HepG2 (cell line): Measurements from ENCODE around the gene NUBPL.

Source experiments
- CBX5 ChIP-seq: sonication (generic); formaldehyde crosslinking; IDR thresholded peaks from 2 replicates; pipeline ENCODE4 v1.4.0; 2020; ENCODE audit warnings: missing genetic modification reagents, borderline replicate concordance
- GABPA ChIP-seq, 2 experiments: IDR thresholded peaks; 2 replicates each; pipeline ENCODE4 v1.6.1; 2011 to 2016; ENCODE audit warnings: low read depth in 2 of 2, low read length in 1 of 2, missing biosample characterization in 1 of 2, missing genetic modification characterization in 1 of 2
- JARID2 ChIP-seq: sonication (generic); formaldehyde crosslinking; IDR thresholded peaks from 2 replicates; pipeline ENCODE4 v1.8.1; 2023; ENCODE audit warnings: missing genetic modification reagents, inconsistent platforms; ENCODE audit not compliant: insufficient replicate concordance
- MYC ChIP-seq: sonication (generic); formaldehyde crosslinking; IDR thresholded peaks from 2 replicates; pipeline ENCODE4 v1.9.0; 2021; ENCODE audit warnings: missing genetic modification reagents, borderline replicate concordance
- TEAD2 ChIP-seq: sonication (generic); formaldehyde crosslinking; IDR thresholded peaks from 2 replicates; pipeline ENCODE4 v1.9.0; 2021; ENCODE audit warnings: missing genetic modification reagents
- TP53 ChIP-seq: sonication (generic); formaldehyde crosslinking; conservative IDR thresholded peaks from 2 replicates; pipeline ENCODE4 v1.4.0; 2020; ENCODE audit warnings: missing genetic modification reagents
- ZHX1 ChIP-seq: sonication (generic); formaldehyde crosslinking; IDR thresholded peaks from 2 replicates; pipeline ENCODE4 v1.8.1; 2022; ENCODE audit warnings: low read depth, mild to moderate bottlenecking, missing genetic modification reagents
- TF ChIP-seq, protein P1 (sequence below): sonication (generic); formaldehyde crosslinking; IDR thresholded peaks from 2 replicates; pipeline ENCODE4 v1.5.0; 2020; ENCODE audit warnings: missing genetic modification reagents

DNA sequence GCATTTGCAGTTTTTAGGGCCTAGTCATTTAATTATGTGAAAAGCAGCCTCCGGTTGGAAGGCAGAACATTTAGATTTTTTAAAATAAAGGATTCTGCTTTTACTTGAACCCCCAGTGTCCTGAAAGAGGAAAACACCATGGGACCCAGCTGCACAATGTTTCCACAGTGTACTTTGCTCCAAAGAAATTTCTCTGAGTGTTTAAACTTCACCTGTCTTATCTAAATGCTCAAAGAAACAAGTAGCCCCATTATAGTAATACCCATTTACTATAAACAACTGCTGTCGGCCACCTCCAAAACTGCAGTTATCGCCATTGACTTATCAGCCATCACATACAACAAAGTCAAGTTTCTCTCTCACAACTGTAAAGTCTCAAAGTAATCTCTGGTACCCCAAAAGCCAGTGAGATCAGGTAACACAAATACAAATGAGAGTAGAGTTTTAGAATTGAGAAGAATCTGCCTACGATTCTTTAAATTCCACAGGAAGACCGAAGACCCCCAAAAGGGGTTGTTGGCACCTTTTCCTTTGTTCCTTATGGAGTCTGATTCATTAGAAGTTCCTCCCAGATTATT lies 205.2 kb downstream of the NUBPL start:
- TF ChIP-seq GABPA (IDR thresholded peaks at IDR 0.05; ENCODE audit: low read depth, low read length) (no peak), GABPA (CRISPR knock-in tag; IDR thresholded peaks at IDR 0.05; ENCODE audit: low read depth) (no peak), CBX5 (CRISPR knock-in tag) (no peak), JARID2 (CRISPR knock-in tag) (no peak), TP53 (no peak), MYC (CRISPR knock-in tag) (no peak), ZHX1 (CRISPR knock-in tag) (no peak), TEAD2 (CRISPR knock-in tag) (no peak)
- TF ChIP-seq, protein P1, sequence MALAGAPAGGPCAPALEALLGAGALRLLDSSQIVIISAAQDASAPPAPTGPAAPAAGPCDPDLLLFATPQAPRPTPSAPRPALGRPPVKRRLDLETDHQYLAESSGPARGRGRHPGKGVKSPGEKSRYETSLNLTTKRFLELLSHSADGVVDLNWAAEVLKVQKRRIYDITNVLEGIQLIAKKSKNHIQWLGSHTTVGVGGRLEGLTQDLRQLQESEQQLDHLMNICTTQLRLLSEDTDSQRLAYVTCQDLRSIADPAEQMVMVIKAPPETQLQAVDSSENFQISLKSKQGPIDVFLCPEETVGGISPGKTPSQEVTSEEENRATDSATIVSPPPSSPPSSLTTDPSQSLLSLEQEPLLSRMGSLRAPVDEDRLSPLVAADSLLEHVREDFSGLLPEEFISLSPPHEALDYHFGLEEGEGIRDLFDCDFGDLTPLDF (CRISPR knock-in tag): no peak
